Effector memory CD8-positive, alpha-beta T cell (primary cell): ENCODE data around the gene LMNTD1.

Experiments
- ATAC-seq: fragments of 150-1000 bp; cut with Tn5 transposase; replicated peaks from 2 replicates; pipeline ENCODE4 v1.10.0; 2021; ENCODE audit warnings: mild to moderate bottlenecking, moderate library complexity
- DNase-seq, 3 experiments: peaks; one replicate each; pipeline ENCODE4 v3.0.0; 2021
- H3K27ac Mint-ChIP-seq, 2 donors: one replicate each; pipeline ENCODE4 v1.8.0; 2022; ENCODE audit warnings: mild to moderate bottlenecking in 2 of 2, mixed read lengths in 2 of 2, moderate library complexity in 2 of 2
- H3K27me3 Mint-ChIP-seq, 2 donors: one replicate each; pipeline ENCODE4 v1.8.0; 2022; ENCODE audit warnings: mixed read lengths in 2 of 2
- H3K36me3 Mint-ChIP-seq: one replicate; pipeline ENCODE4 v1.8.0; 2022; ENCODE audit warnings: mild to moderate bottlenecking, moderate library complexity, mixed read lengths; ENCODE audit not compliant: insufficient read depth
- H3K4me1 Mint-ChIP-seq, 2 donors: one replicate each; pipeline ENCODE4 v1.8.0; 2022; ENCODE audit warnings: low read depth in 2 of 2, mixed read lengths in 2 of 2
- H3K4me3 Mint-ChIP-seq, 2 donors: one replicate each; pipeline ENCODE4 v1.8.0; 2022; ENCODE audit warnings: mild to moderate bottlenecking in 2 of 2, mixed read lengths in 2 of 2, moderate library complexity in 2 of 2
- H3K9me3 Mint-ChIP-seq, 2 donors: one replicate each; pipeline ENCODE4 v1.8.0; 2022; ENCODE audit warnings: mixed read lengths in 2 of 2

LMNTD1 gene

GRCh38 chr12:25578411-25579143 lies 25.5 kb upstream of the LMNTD1 start:
- Mint-ChIP-seq H3K4me1 (no peaks in the 10 kb centered on the region), H3K36me3 (no peaks in the 10 kb centered on the region), H3K9me3 (peaks cover 2 to 8% of the 10 kb centered on the region in 2 donors), H3K27me3 (peaks cover 0 to 4% of the 10 kb centered on the region in 2 donors), H3K27ac (no peak overlapping the region), H3K4me3 (no peak overlapping the region)
- ATAC-seq (no peak), DNase-seq (no peak)

GRCh38 chr12:25574761-25575160 lies 21.7 kb upstream of the LMNTD1 start:
- no peaks in the 10 kb centered on the region for H3K27me3 Mint-ChIP-seq
- no peak overlapping the region for H3K4me3 Mint-ChIP-seq
- no peak for ATAC-seq
- DNase-seq = no peak
- H3K27ac Mint-ChIP-seq = no peak overlapping the region
- no peaks in the 10 kb centered on the region for H3K36me3 Mint-ChIP-seq
- H3K4me1 Mint-ChIP-seq = no peaks in the 10 kb centered on the region
- H3K9me3 Mint-ChIP-seq = peaks cover 0 to 8% of the 10 kb centered on the region in 2 donors

GRCh38 chr12:25573346-25573745 lies 20.3 kb upstream of the LMNTD1 start:
- DNase-seq (no peak), ATAC-seq (no peak)
- H3K36me3 Mint-ChIP-seq = no peaks in the 10 kb centered on the region
- H3K9me3 Mint-ChIP-seq = peaks cover 0 to 8% of the 10 kb centered on the region in 2 donors
- no peaks in the 10 kb centered on the region for H3K4me1 Mint-ChIP-seq
- H3K4me3 Mint-ChIP-seq = no peak overlapping the region
- no peaks in the 10 kb centered on the region for H3K27me3 Mint-ChIP-seq
- no peak overlapping the region for H3K27ac Mint-ChIP-seq

GRCh38 chr12:25570418-25570817 lies 17.3 kb upstream of the LMNTD1 start:
- ATAC-seq (no peak), DNase-seq (no peak)
- Mint-ChIP-seq H3K4me3 (no peak overlapping the region), H3K27me3 (peaks cover 0 to 12% of the 10 kb centered on the region in 2 donors), H3K36me3 (no peaks in the 10 kb centered on the region), H3K4me1 (no peaks in the 10 kb centered on the region), H3K9me3 (peaks cover 0 to 5% of the 10 kb centered on the region in 2 donors), H3K27ac (no peak overlapping the region)

GRCh38 chr12:25566202-25566949 lies 13.3 kb upstream of the LMNTD1 start:
- H3K4me1 Mint-ChIP-seq = no peaks in the 10 kb centered on the region
- H3K9me3 Mint-ChIP-seq = peaks cover 0 to 7% of the 10 kb centered on the region in 2 donors
- DNase-seq = no peak
- no peak for ATAC-seq
- H3K4me3 Mint-ChIP-seq = no peak overlapping the region
- peaks cover 0 to 12% of the 10 kb centered on the region in 2 donors for H3K27me3 Mint-ChIP-seq
- H3K27ac Mint-ChIP-seq = no peak overlapping the region
- H3K36me3 Mint-ChIP-seq = peaks cover 2% of the 10 kb centered on the region

- ATAC-seq (no peak), DNase-seq (no peak)
- H3K36me3 Mint-ChIP-seq = no peaks in the 10 kb centered on the region
- H3K27me3 Mint-ChIP-seq = no peaks in the 10 kb centered on the region
- H3K9me3 Mint-ChIP-seq = peaks cover 0 to 2% of the 10 kb centered on the region in 2 donors
- H3K4me1 Mint-ChIP-seq = no peaks in the 10 kb centered on the region
- no peak overlapping the region for H3K27ac Mint-ChIP-seq
- no peak overlapping the region for H3K4me3 Mint-ChIP-seq
Measured at GRCh38 chr12:25558586-25558985, 5.5 kb upstream of the LMNTD1 start.

GRCh38 chr12:25557830-25558436 lies 4.8 kb upstream of the LMNTD1 start:
- H3K4me3 Mint-ChIP-seq = no peak overlapping the region
- DNase-seq (no peak), ATAC-seq (no peak)
- H3K27me3 Mint-ChIP-seq = no peaks in the 10 kb centered on the region
- H3K27ac Mint-ChIP-seq = no peak overlapping the region
- H3K36me3 Mint-ChIP-seq = no peaks in the 10 kb centered on the region
- no peaks in the 10 kb centered on the region for H3K4me1 Mint-ChIP-seq
- H3K9me3 Mint-ChIP-seq = peaks cover 0 to 2% of the 10 kb centered on the region in 2 donors

- Mint-ChIP-seq H3K4me3 (no peak overlapping the region), H3K4me1 (no peaks in the 10 kb centered on the region)
- no peak for ATAC-seq
Measured at GRCh38 chr12:25556153-25556552, 3.1 kb upstream of the LMNTD1 start.

GRCh38 chr12:25552681-25553080 lies 402 bp downstream of the LMNTD1 start:
- Mint-ChIP-seq H3K9me3 (no peaks in the 10 kb centered on the region), H3K4me1 (no peaks in the 10 kb centered on the region), H3K4me3 (no peak overlapping the region), H3K36me3 (peaks cover 3% of the 10 kb centered on the region), H3K27ac (no peak overlapping the region), H3K27me3 (no peaks in the 10 kb centered on the region)
- ATAC-seq (no peak), DNase-seq (no peak)

More at GRCh38 chr12:25556153-25556552, 3.1 kb upstream of the LMNTD1 start:
- no peak for DNase-seq
- H3K9me3 Mint-ChIP-seq = no peaks in the 10 kb centered on the region
- peaks cover 3% of the 10 kb centered on the region for H3K36me3 Mint-ChIP-seq
- H3K27me3 Mint-ChIP-seq = no peaks in the 10 kb centered on the region
- no peak overlapping the region for H3K27ac Mint-ChIP-seq

GRCh38 chr12:25550186-25550585 lies 2.9 kb downstream of the LMNTD1 start:
- H3K27me3 Mint-ChIP-seq = no peaks in the 10 kb centered on the region
- no peak overlapping the region for H3K27ac Mint-ChIP-seq
- H3K9me3 Mint-ChIP-seq = no peaks in the 10 kb centered on the region
- DNase-seq (no peak), ATAC-seq (no peak)
- H3K36me3 Mint-ChIP-seq = peaks cover 3% of the 10 kb centered on the region
- no peak overlapping the region for H3K4me3 Mint-ChIP-seq
- H3K4me1 Mint-ChIP-seq = no peaks in the 10 kb centered on the region

- H3K27me3 Mint-ChIP-seq = no peaks in the 10 kb centered on the region
- DNase-seq = no peak
- H3K9me3 Mint-ChIP-seq = no peaks in the 10 kb centered on the region
- H3K27ac Mint-ChIP-seq = no peak overlapping the region
- H3K4me3 Mint-ChIP-seq = no peak overlapping the region
- ATAC-seq = no peak
- no peaks in the 10 kb centered on the region for H3K4me1 Mint-ChIP-seq
- H3K36me3 Mint-ChIP-seq = peaks cover 3% of the 10 kb centered on the region
Measured at GRCh38 chr12:25549120-25549519, 4.0 kb downstream of the LMNTD1 start.

- Mint-ChIP-seq H3K27ac (no peak overlapping the region), H3K4me1 (no peaks in the 10 kb centered on the region), H3K36me3 (no peaks in the 10 kb centered on the region), H3K27me3 (no peaks in the 10 kb centered on the region), H3K4me3 (no peak overlapping the region), H3K9me3 (no peaks in the 10 kb centered on the region)
- DNase-seq (no peak), ATAC-seq (no peak)
Measured at GRCh38 chr12:25546318-25546717, 6.8 kb downstream of the LMNTD1 start.

GRCh38 chr12:25533150-25533549 lies 19.9 kb downstream of the LMNTD1 start:
- no peak overlapping the region for H3K27ac Mint-ChIP-seq
- no peaks in the 10 kb centered on the region for H3K36me3 Mint-ChIP-seq
- H3K27me3 Mint-ChIP-seq = peaks cover 0 to 17% of the 10 kb centered on the region in 2 donors

More at GRCh38 chr12:25533150-25533549, 19.9 kb downstream of the LMNTD1 start:
- Mint-ChIP-seq H3K4me1 (no peaks in the 10 kb centered on the region), H3K9me3 (peaks cover 0 to 1% of the 10 kb centered on the region in 2 donors), H3K4me3 (no peak overlapping the region)
- ATAC-seq (no peak), DNase-seq (no peak)
